ENCODE data around the gene TMEM120B. TPM values are rescaled to one million over a fixed set of nuclear protein-coding genes. Genes with fewer than 3 reads are reported as not detected.

Gene TMEM120B
- total and polyA plus RNA-seq, 2 of the 13 experiments (the other 11 are each of a cell fraction or from before 2014, with no cell fraction given): 7.1 to 12.9 TPM

DNA sequence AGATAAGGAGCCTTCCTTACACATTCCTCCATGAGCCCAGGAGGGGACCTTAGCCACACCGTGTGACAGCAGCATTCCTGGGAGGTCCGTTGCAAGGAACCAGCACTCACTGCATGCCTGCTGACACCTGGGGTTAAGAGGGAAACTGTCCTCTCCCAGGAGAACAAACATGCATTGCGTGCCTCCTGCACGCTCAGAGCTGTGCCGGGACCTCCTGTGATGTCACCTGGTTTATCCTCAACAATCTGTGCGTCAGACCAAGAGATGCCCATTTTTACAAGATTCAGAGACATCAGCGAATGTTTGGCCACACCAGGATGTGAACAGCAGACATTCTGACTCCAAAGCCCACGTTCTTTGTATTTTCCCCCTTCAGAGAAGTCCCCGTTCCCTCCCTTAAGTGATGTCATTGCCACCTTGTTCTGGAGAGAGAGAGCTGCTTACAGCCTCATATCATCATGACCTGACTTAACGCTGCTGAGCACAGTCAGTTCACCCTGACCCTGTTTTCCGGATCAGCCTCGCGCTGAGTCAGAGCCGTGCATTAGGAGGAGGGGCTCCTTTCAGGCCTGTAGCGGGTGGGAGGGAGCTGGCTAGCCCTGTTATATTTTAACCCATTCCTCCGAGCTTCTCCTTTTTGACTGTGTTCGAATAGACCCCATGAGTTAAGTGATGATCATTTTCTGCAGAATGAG, 36.2 kb downstream of the TMEM120B start (continued):
- TF ChIP-seq YEATS2 (CRISPR knock-in tag; IDR thresholded peaks at IDR 0.05; ENCODE audit: borderline replicate concordance) (peak; percentile 53; the same call in 1 of the 2 replicates), ZHX2 (IDR thresholded peaks at IDR 0.05; ENCODE audit: low read depth) (peak; percentile 78), ZHX2 (CRISPR knock-in tag; IDR thresholded peaks at IDR 0.05; ENCODE audit: borderline replicate concordance) (no peak), RXRB (CRISPR knock-in tag; IDR thresholded peaks at IDR 0.05; ENCODE audit: borderline replicate concordance) (peak; percentile 77), ARID5B (CRISPR knock-in tag; IDR thresholded peaks at IDR 0.05) (peak; percentile 60), ZNF557 (CRISPR knock-in tag; IDR thresholded peaks at IDR 0.05) (no peak), NR2F1 (CRISPR knock-in tag; IDR thresholded peaks at IDR 0.05) (0 out of 4 replicates have a peak, but pooled peaks of 1 of the 2 experiments have one; percentile 10), CCDC6 (CRISPR knock-in tag; IDR thresholded peaks at IDR 0.05) (peak; percentile 63; the same call in 1 of the 2 replicates), ZBTB21 (CRISPR knock-in tag; IDR thresholded peaks at IDR 0.05) (peak; percentile 97), ZNF629 (CRISPR knock-in tag; conservative IDR thresholded peaks at IDR 0.05) (peak; percentile 34; the same call in 1 of the 2 replicates), ZKSCAN8 (CRISPR knock-in tag; IDR thresholded peaks at IDR 0.05; ENCODE audit: borderline replicate concordance) (peak; percentile 21; the same call in 1 of the 2 replicates), ZNF724P (CRISPR knock-in tag; IDR thresholded peaks at IDR 0.05; ENCODE audit: borderline replicate concordance) (no peak), U2AF2 (IDR thresholded peaks at IDR 0.05; ENCODE audit: low read depth, low read length) (no peak), FOXC1 (CRISPR knock-in tag; IDR thresholded peaks at IDR 0.05; ENCODE audit: borderline replicate concordance) (0 out of 2 replicates have a peak, but pooled peaks have one; percentile 35), GLMP (CRISPR knock-in tag; IDR thresholded peaks at IDR 0.05; ENCODE audit: borderline replicate concordance) (no peak), THAP11 (CRISPR knock-in tag; IDR thresholded peaks at IDR 0.05) (0 out of 2 replicates have a peak, but pooled peaks have one; percentile 10), RARA (CRISPR knock-in tag; IDR thresholded peaks at IDR 0.05) (peak; percentile 66)
